Activated CD4-positive, alpha-beta T cell treated with anti-CD3 and anti-CD28 coated beads, Interleukin-2, amount 50 U/mL, for 1 hour (primary cell): ENCODE results near the gene GALNTL6.

Source experiments
- DNase-seq: peaks from one replicate; pipeline ENCODE4 v3.0.0-alpha.2; 2020

The GALNTL6 gene

DNA sequence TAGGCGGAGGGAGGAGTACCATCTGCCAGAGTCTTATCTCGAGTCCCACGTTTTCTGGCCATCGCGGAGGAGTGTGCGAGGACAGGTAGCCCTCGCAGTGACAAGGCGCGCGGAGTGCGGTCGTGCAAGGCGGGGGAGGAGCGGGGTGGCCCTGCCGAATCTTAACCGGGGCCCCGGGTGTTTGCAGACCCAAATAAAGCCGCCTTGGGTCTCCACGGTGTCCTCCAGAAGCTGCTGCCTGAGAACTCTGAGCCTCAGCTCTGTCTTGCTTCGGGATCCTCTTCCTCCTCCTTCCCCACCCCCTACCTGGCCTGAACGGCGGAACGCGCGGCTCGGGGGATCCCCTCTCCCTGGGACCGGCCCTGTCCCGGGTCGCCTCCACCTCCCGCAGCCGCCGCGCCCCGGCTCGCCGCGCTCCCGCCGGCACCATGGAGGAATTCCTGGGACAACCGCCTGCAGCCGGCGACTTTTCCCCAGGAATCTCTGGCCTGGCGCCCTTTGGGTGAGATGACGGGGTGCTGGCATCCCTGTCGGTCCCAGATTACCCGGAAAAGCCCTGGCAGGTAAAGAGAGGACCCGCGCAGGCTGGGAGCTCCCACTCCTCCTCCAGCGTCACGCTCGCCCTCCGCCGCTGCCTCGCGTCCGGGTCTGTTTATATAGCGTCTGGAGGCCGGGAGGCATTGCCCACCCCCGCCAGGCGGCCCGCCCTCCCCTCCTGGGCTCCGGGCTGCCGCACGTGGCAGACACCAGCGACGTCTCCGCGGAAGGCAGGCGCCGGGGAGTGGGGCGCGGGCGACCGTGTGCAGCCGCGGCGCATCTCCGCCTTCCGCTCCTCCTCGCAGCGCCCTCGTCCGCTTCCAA lies at the start of gene GALNTL6:
TSS of gene GALNTL6 (plus strand) at position 740 of the 861 bp plus-strand sequence.
- no peak for DNase-seq

DNA sequence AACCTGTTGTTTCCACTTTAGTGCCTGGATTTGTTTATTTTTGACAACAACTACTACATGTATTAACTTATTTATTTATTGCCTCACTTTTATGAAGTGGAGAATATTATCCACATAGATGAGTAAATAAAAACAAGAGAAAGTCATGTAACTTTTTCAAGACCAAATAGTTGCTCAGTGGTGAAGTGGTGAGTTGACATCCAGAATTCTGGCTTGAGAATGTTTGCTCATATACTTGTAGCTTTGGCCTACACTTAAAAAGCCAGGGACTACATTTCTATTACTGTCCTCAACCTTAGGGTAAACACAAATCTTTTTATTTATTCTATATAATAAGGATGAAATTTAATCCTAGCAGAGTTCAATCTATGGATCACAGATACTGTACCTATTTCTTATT lies 47.7 kb upstream of the GALNTL6 start:
- no peak for DNase-seq

DNA sequence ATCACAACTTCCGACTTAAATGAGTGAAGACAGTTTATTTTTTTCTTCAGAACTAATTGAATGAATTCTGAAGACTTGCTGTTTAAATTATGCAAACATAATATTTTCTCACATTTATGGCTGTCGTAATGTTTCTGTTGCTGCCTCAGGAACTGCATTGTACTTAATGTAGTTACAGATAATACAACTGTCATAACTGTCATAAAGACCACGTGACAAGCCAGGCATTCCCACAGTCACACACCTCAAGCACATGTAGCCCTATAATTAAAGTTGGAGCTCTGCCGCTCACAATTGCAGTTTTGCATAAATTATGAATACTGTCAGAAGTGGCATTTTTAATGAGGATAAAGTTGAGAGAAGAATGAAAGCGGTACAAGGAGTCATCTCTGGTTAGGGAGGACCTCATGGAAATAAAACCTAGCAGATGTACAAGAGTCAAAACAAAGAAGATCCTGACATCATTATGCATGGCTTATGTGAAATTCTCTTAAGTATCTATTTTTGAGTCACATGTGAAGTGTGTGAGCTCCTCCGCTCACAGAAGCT lies 38.5 kb upstream of the GALNTL6 start:
- no peak for DNase-seq

DNA sequence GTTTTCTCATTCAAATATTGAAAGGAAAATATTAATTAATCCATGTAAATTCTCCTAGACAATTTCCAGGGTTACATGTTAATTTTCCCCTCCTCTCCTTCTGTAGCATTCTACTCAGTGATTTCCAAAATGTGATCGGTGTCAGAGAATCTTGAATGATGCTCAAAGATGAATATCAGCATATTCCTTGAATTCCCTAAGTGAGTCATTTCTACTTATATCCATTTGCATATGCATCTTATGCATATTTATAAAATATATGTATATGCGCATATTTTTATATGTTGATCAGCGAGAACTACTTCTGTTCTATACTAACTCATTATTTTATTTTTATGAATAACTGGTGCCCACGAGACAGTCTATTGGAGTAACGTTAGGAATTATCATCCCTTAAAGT lies 33.9 kb upstream of the GALNTL6 start:
- DNase-seq = no peak

DNA sequence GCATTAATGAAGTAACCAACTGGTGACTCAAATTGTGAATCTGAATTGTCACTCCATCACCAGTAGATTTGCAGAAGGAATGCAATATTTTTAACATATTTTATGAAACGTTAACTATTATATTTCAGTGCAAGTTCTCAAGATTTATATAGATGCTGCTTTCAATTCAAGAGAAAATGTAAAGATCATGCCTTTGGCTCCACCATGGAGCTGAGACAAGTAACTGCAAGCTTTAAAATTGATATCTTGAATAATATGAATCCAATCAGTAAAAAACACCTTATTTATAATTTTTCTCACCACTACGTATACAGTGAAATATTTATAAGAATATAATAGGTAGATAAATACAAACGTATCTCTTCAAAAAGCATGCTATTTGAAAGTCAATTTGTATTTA lies 27.8 kb upstream of the GALNTL6 start:
- no peak for DNase-seq

DNA sequence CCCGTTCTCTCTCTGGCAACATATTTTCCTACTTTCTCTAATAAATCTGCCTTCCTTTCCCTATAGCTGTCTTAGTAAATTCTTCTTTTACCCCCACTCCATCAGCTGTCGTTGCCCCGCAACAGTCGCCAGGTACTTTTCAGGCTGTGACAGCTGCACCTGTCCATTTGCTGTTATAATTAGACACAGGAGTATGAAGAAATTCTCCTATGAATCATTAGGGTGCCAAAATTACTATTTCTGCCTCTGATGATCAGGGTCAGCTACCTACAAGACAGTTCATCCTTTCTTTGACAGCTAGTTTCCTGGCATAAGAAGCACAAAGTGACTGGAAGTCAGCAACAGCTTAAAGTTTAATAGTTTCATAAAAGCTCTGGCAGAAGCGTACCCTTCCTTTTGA lies 19.5 kb upstream of the GALNTL6 start:
- no peak for DNase-seq

DNA sequence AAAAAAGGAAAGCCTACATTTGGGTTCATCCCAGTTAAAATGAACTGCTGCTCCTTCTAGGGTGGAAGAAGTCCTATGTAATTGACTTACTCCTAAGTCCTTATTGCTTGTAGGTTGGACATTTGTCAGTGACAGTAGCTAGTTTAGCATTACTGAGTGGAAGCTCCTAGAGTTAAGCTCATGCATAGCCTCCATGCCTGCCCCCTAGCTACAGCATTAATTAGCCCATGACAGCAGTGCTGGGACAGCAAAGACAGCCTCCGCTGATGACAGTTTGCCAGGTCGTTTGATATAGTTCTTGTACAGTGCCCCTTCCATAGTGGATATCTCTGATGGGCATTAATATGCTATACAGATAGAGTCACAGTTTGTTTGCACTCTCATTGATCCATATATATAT lies 18.7 kb upstream of the GALNTL6 start:
- DNase-seq = no peak

DNA sequence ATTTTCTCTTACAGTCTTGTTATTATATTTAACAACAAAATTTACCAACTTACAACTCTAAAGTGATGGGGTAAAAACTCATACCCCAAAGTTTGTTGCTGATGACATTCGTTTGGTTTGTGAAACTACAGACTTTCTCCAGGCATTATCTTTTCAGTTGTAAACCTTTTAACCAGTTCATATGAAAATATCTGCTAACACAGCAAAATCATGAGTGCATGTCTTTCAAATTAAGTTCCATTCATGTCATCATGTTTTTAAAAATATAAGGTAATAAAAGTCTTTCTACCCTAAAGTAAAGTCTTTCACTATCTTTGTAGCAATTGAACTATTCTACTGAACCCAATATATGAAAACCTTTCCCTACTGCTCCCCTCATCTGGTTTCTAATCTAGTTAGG lies 3.4 kb upstream of the GALNTL6 start:
- no peak for DNase-seq

DNA sequence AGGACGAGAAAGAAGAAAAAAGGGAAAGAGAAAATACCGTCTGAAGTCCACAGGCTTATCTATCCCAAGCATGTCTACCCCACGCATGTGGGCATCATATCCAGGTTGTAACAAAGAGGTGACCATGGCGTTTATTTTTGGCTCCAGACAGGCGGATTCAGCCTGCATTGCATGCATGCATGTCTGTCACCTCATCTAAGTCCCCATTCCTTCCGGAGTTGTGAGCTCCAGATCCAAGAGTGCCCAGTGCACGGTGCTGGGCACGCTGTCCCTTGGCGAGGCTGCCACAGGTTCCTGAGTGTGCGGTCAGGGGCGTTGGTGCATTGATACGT lies 905 bp upstream of the GALNTL6 start:
- DNase-seq = no peak

DNA sequence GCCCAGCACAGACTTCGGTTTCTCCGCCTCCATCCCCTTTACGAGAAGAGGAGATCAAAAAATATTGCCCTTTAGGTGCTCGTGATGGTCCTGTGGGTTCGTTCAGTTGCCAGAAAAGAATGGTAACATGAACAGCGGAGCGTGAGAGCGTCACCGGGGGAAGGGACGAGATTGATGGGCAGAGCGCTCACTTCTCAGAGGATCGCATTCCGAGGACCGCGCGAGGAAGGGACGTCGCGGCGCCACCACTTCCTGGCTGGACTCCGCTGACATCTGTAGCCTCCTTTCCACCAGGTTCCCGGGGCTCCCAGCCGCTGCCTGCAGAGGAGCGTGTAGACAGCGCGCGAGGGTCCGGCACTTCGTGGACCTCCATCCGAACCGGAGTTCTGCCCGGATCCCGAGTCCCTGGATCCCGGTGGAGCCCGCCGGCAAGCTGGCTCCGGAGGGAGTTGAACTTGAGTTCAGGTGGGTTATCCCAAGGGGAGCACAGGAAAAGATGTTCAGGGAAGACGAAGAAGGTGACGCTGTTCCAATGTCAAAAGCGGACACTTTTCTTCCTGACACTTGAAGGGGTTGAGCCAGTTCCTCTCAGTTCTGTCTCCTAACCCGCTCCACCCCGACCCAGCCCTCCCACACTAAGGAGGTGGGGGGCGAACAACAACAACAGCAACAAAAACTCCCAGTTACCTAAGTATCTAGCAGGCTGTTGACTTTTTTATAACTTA lies 484 bp downstream of the GALNTL6 start:
- no peak for DNase-seq

DNA sequence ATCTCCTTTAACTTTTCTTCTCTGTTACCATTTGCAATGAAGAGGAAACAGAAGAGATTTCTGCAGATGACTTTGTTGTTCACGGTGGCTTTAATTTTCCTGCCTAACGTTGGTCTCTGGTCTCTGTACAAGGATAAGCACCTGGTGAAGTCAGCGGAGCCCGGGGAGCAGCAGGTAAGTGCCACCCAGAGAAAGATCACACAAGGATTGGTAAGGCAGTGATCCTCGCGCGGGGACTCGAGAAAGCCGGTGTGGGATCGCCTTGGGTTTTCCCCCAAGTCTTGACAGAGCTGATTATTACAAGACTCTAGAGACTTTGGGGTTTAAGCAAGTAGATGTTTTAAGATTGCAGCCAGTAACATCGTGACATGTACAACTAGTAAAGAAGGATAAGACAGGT lies 1.3 kb downstream of the GALNTL6 start:
- DNase-seq = no peak

DNA sequence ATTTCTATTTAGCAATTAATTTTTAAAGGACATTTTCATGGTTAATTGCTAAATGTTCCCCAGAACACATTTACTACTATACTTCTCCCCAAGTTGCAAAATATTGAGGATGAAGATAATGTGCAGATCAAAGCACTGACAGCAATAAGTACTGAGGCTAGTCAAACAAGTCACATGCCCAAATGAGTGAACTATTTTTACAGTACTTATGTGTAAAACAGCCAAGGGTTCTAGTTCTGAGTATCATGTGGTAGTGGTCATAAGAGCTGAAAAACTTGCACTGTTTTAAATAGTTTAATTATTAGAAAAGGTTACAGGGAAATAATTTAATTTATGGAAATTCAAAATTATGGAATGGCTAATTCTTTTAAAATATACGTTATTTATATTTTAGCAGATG lies 3.8 kb downstream of the GALNTL6 start:
- DNase-seq = no peak

DNA sequence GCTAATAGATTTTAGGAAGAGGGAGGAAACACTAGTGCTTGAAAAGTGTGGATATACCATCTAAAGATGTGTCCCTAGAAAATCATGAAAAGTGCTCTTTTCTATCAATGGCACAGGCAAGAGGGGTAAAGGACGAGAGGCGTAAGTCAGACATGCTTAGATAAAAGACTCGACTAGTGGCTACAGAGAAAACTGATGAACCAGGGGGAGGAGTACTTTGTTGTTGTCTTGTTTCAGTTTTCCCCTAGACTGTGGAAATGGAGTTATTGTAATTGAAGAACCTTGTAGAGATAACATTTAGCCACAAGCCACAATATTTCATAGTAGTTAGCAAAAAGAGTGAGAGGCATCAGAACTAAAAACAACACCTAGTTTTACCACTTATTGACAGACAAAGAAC lies 21.4 kb downstream of the GALNTL6 start:
- no peak for DNase-seq

DNA sequence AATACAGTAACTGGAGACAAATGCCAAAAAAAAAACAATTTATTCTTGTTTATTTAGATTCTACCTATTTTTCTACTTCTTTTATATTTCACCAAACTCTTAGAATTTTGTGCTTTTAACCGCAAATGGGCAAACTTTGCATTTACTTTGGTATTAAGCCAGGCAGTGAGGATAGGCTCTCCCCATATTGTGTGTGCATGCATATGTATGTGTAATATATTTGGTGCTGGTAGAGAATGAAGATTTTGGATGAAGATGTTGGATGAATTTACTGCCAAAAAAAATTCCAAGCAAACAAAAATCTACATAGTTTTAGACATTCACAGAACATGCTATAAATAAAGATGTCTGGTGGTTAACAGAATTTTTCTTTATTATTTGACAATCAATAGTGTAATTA lies 30.3 kb downstream of the GALNTL6 start:
- DNase-seq = no peak

DNA sequence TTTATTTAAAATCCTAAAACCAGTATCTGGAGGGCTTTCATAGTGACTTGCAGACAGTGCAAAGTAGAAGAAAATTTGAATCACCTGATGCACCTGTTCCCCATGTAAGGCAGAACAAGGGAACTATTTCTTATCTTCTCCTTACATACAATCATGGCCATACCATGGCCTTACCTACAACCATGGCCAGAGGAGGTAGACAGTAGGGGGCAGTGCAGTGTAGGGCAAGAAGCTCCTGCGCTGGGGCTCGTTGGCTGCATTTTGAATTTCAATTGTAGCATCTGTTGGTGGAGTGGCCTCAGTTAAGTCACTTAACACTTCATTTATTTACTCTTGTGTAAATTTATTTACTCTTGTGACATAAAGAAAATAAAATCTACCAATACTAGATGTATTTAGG lies 33.0 kb downstream of the GALNTL6 start:
- DNase-seq = no peak

DNA sequence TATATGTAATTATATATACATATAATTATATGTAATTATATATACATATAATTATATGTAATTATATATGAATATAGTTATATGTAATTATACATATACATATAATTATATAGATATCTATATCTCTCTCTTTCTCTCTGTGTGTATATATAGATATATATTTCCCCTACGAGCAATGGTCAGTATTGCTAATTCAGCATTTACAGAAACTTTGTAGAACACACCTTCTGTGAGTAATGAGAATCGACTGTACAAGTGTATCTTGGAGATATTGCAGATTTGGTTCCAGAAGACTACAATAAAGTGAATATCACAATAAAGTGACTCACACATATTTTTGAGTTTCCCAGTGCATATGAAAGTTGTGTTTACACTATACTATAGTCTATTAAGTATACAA lies 33.7 kb downstream of the GALNTL6 start:
- no peak for DNase-seq

DNA sequence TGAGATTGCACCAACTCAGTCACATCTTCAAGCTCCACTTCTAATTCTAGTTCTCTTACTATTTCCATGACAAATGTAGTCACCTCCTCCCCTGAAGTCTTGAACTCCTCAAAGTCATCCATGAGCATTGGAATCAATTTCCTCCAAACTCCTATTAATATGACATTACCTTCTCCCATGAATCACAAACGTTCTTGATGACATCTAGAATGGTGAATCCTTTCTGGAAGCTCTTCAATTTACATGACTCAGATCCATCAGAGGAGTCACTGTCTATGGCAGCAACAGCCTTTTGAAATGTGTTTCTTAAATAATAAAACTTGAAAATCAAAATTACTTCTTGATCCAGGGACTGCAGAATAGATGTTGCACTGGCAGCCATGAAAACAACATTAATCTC lies 34.5 kb downstream of the GALNTL6 start:
- no peak for DNase-seq

DNA sequence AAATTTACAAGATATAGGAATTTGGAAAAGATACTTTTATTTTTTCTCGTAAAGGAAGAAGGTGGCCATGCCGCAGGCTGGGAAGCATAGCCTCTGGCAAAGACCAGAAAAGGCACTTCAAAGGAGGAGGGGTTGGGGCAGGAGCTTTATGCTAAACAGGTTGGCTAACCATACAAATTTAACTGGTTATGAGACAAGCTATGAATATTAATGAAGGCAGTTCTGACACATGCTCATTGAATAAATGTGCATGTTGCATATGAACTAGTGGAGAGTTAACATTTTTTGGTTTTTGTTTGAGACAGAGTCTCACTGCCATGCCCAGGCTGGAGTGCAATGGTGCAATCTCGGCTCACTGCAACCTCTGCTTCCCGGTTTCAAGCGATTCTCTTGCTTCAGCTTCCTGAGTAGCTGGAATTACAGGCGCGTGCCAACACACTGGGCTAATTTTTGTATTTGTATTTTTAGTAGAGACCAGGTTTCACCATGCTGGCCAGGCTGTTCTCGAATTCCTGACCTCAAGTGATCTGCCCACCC lies 36.5 kb downstream of the GALNTL6 start:
- no peak for DNase-seq

DNA sequence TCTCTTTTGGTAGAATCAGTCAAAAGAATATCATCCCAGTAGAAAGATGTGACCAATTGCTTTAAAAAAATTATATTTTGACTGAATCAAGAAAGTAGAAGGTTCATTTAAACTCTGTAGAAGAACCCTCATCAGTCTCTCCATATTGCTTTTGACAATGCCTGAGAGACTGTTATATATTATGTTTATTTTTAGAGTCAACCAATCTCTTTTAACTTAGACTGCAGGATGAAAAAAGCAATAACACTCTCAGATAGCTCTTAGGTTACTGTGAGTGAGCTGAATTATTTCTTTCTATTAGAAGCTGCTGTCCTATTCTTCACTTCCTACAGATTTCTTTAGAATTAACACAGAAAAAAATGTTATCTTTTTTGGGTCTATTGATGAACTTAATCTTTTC lies 38.1 kb downstream of the GALNTL6 start:
- no peak for DNase-seq

DNA sequence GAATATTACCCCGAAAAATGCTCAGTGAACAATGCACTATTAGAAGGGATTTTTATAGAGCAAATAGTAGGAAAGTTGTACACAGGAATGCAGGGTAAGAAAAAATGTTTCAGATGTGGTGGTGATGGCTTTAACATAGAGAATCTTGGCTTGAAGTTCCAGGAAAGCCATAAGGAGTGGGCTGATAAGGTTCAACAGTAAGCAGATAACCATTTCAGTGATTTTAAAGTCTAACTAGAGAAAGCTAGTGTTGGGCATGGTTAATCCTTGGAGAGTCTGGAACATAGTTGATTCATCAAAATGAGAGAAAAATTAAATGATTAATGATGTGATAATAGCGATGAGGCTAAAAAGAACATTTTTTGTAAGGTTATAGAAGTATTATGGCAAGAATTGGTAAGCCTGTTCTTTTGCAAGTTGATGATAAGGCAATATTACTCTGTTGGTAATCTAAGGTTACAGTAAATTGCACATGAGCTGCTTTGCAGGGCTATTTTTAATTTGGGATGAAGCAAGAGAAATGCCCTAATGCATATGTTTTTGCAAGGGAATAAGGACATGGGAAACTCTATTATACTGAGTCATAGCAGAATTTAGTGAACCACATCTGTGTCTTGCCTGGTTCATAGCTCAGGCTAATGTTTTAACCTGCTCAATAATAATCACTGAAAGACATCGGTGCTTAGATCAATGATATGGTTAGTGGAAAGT lies 44.3 kb downstream of the GALNTL6 start:
- no peak for DNase-seq

DNA sequence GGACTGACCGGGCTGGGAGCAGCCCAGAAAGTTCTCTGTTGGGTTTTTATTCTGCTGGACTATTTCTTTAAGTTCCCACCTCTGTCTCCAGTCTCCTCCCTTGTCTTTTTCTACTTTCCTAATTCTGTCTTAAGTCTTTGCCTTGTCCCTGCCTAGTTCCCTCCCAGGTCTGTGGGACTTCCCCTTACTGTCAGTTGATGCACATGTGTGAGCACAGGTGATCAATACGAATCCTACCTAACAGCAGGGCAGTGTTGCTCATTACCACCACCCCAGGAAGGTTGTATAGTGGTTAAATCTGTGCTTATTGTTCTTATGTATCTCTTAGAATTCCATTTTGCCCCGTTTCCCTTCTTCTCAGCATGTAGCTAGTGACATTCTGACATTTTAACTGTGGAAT lies 62.1 kb downstream of the GALNTL6 start:
- DNase-seq = no peak

DNA sequence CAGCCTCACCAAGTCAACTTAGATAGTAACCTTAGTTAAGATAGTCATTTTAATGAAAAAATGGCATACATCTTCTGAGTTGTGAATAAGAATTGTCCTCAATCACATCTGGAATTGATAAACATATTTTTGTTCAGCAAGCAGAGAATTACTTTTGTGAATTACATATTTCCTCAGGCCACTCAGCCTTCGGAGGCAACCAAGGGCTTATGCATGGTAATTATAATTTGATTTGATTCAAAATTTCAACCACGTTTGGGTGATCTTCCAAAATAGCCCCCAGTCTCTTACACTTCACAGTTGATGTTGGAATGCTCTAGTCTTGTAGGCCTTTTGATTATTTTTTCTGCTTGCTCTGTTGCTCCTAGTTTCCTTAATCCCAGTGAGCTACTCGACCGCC lies 63.4 kb downstream of the GALNTL6 start:
- DNase-seq = no peak

DNA sequence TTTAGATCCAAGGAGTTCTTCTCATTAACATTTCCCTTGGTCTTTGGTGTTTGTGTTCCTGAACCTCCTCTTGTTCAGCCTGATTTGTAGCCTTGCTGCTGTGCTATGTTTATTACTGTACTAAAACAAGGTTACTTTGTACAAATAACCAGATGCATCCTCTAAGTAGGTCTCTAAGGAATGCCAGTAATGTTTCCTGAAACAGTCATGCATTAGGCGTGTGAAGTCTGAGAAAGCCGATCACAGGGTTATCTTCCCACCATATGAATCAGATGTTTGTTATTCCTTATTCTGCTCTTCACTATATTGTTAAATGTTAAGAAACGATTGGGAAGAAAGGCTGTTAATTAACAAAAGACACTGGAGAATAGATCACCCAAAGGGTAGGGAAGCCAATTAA lies 66.9 kb downstream of the GALNTL6 start:
- DNase-seq = no peak

DNA sequence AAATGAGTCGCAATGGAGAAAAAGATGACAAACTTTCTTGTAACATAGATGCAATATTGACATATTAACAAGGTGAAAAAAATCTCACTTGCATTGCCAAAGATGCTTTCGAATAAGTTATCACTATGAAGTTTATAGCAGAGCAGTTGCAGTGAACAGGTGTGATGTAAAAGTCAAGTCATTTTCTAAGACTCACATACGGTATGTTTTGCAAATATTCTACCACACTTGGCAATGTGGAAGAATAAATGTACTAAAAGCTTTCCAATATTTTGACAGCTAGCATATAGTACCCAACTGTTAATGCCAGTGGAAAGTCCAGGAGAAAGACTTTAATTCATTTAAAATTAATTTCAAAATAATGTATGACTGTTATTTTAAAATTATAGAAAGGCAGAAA lies 76.5 kb downstream of the GALNTL6 start:
- DNase-seq = no peak
